AG04449 (cell line): ENCODE data around the gene HNRNPUL2.
"Not testable (repeated sequence)": the region's sequence is repeated elsewhere in the genome, so short reads cannot be mapped to it uniquely, and the experiment has no call there.

Experiments used
- CTCF ChIA-PET: fragments of 350-600 bp; formaldehyde crosslinking; extraction: SDS; loops from one replicate; lab custom pipeline; 2021; ENCODE audit warnings: antibody characterized with exemption; lab: Yijun Ruan, JAX
- POLR2A ChIA-PET: fragments of 400-600, 350-600 bp; formaldehyde crosslinking; extraction: SDS; loops from one replicate; lab custom pipeline; 2020; ENCODE audit warnings: antibody characterized with exemption, inconsistent platforms; lab: Yijun Ruan, JAX
- DNase-seq: peaks from one replicate; pipeline ENCODE4 v3.0.0-alpha.2; 2010; ENCODE audit warnings: low read depth, low spot score
- H3K4me3 ChIP-seq: 2 replicates; pipeline ENCODE4 v1.5.1; 2011; ENCODE audit warnings: low read depth, mild to moderate bottlenecking, control low read depth, low read length
- TF ChIP-seq, protein P1 (sequence below): IDR thresholded peaks from one replicate; pipeline ENCODE4 v1.5.1; 2011; ENCODE audit warnings: mild to moderate bottlenecking, moderate library complexity, low read length, control low read depth, inconsistent platforms; ENCODE audit not compliant: insufficient read depth; ENCODE audit errors: missing control alignments

The HNRNPUL2 gene

GRCh38 chr11:62708392-62708791 lies 18.9 kb downstream of the HNRNPUL2 start:
- no peak for DNase-seq
- ChIA-PET CTCF (interaction anchor here (1.1 to 11.2 kb wide), 4 partner anchors 8 to 37 kb away, joined by 3 to 152 read pairs (median 4); partner anchors contain the start of gene LRRN4CL), POLR2A (interaction anchor here (1.1 to 4.5 kb wide), 6 partner anchors 16 to 308 kb away, joined by 3 to 24 read pairs (median 4); partner anchors contain the start of genes C11orf98, CSKMT, HNRNPUL2 and LRRN4CL)
- no peak overlapping the region; the same call in 1 of the 2 replicates for H3K4me3 ChIP-seq
- TF ChIP-seq, protein P1, sequence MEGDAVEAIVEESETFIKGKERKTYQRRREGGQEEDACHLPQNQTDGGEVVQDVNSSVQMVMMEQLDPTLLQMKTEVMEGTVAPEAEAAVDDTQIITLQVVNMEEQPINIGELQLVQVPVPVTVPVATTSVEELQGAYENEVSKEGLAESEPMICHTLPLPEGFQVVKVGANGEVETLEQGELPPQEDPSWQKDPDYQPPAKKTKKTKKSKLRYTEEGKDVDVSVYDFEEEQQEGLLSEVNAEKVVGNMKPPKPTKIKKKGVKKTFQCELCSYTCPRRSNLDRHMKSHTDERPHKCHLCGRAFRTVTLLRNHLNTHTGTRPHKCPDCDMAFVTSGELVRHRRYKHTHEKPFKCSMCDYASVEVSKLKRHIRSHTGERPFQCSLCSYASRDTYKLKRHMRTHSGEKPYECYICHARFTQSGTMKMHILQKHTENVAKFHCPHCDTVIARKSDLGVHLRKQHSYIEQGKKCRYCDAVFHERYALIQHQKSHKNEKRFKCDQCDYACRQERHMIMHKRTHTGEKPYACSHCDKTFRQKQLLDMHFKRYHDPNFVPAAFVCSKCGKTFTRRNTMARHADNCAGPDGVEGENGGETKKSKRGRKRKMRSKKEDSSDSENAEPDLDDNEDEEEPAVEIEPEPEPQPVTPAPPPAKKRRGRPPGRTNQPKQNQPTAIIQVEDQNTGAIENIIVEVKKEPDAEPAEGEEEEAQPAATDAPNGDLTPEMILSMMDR, result no peak

DNA sequence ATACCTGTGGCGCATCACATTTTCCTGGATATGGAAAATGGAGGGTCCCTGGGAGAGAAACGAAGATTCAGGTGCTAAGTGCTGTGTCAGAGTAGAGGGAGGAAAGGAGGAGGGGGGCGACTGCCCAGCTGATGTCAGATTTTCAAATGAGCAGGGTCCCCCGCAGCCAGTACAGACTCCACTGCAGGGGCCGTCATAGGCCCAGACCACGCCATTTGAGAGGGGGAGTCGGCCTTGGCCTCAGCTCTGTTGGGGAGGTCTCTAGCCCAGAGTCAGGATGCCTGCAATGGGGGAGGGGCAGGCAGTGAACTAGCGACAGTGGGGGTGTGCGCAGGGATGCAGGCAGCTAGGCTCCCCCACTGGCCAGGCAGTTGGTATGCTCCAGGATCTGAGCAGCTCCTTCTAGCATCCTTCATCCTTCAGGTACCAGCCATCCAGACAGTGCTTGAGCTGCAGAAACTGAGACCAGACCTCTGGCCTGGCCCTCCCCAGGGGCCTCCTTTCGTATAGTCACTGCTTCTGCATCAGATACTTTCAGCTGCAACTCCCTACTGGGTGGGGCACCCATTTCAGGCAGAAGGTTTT lies 19.9 kb downstream of the HNRNPUL2 start, which contains the start of the genes BSCL2 and GNG3:
TSS of gene BSCL2 (minus strand) at position 148 of the 585 bp plus-strand sequence. CDS start 229 bp downstream, outside the sequence.
TSS of gene GNG3 (plus strand) at position 400 of the 585 bp plus-strand sequence. CDS start 620 bp downstream, outside the sequence.
- DNase-seq, result no peak
- TF ChIP-seq, protein P1, result no peak
- POLR2A ChIA-PET, result interaction anchor here (0.6 to 4.5 kb wide), 8 partner anchors 18 to 134 kb away, joined by 3 to 24 read pairs (median 5); partner anchors contain the start of genes B3GAT3, HNRNPUL2, LRRN4CL and ZBTB3
- H3K4me3 ChIP-seq, result peak within 1 kb of the TSS; percentile 53
- CTCF ChIA-PET, result interaction anchor here (0.9 to 11.2 kb wide), 5 partner anchors 10 to 311 kb away, joined by 3 to 152 read pairs (median 3); partner anchors contain the start of genes C11orf98, CSKMT and LRRN4CL

- H3K4me3 ChIP-seq, result no peak overlapping the region
- ChIA-PET CTCF (interaction anchor here (0.9 to 11.2 kb wide), 7 partner anchors 10 to 314 kb away, joined by 3 to 152 read pairs (median 3); partner anchors contain the start of genes C11orf98, CSKMT and LRRN4CL), POLR2A (interaction anchor here (0.6 to 2.4 kb wide), 9 partner anchors 17 to 134 kb away, joined by 3 to 18 read pairs (median 4); partner anchors contain the start of genes B3GAT3, C11orf98, CSKMT and HNRNPUL2)
- no peak for DNase-seq
- TF ChIP-seq, protein P1, result no peak
Observed at GRCh38 chr11:62706850-62707247, 20.4 kb downstream of the HNRNPUL2 start.

GRCh38 chr11:62705880-62706849 lies 21.1 kb downstream of the HNRNPUL2 start:
- no peak for DNase-seq
- peak overlapping the region; percentile 77 for H3K4me3 ChIP-seq
- CTCF ChIA-PET, result interaction anchor here (0.9 to 11.2 kb wide), 5 partner anchors 10 to 313 kb away, joined by 3 to 152 read pairs (median 4); partner anchors contain the start of gene LRRN4CL
- POLR2A ChIA-PET, result interaction anchor here (0.7 to 2.4 kb wide), 12 partner anchors 12 to 135 kb away, joined by 3 to 18 read pairs (median 5); partner anchors contain the start of genes C11orf98, CSKMT, HNRNPUL2 and INTS5
- TF ChIP-seq, protein P1, result no peak

DNA sequence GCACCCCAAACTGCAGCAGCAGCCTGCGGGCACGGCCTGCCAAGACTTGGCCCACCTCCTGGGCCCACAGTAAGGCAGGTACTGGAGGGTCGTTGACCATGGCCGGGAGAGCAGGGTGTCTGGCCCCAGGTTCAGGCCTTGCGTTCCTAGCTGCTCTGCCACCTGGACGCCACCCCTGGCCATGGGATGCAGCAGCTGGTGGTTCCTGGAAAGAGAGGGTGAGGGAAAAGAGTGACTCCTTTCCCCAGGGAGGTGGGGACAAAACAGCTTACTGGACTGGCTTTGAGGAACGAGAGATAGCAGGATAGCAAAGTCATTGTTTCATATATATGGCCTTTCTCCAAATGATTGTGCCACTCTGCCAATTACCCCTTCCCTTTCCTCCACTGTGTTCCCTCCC lies 21.8 kb downstream of the HNRNPUL2 start:
- H3K4me3 ChIP-seq, result peak overlapping the region; percentile 77
- TF ChIP-seq, protein P1, result no peak
- CTCF ChIA-PET, result interaction anchor here (1.1 to 11.2 kb wide), 5 partner anchors 13 to 312 kb away, joined by 3 to 152 read pairs (median 4); partner anchors contain the start of gene LRRN4CL
- POLR2A ChIA-PET, result interaction anchor here (0.7 to 2.4 kb wide), 11 partner anchors 11 to 136 kb away, joined by 3 to 18 read pairs (median 6); partner anchors contain the start of genes C11orf98, CSKMT, HNRNPUL2 and INTS5
- DNase-seq, result no peak

DNA sequence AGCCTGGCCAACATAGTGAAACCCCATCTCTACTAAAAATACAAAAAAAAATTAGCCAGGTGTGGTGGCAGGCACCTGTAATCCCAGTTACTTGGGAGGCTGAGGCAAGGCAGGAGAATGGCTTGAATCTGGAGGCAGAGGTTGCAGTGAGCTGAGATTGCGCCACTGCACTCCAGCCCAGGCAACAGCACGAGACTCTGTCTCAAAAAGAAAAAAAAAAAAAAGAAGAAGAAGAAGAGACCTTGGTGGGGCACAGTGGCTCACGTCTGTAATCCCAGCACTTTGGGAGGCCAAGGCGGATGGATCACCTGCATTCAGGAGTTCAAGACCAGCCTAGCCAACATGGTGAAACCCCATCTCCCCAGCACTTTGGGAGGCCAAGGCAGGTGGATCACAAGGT lies 23.3 kb downstream of the HNRNPUL2 start:
- DNase-seq, H3K4me3 ChIP-seq: not testable (repeated sequence)
- CTCF ChIA-PET, result interaction anchor here (1.3 to 11.2 kb wide), 2 partner anchors 12 to 308 kb away, joined by 3 to 152 read pairs; partner anchors contain the start of gene LRRN4CL
- POLR2A ChIA-PET, result interaction anchor here (1.3 kb wide), 1 partner anchor 10 kb away, joined by 6 read pairs; no protein-coding TSS in a partner anchor
